GM11168 (cell line): ENCODE results near the gene HOXD1.

Source experiments
- in situ Hi-C: fragments of 300-500 bp; cut with MboI; formaldehyde crosslinking; loops from one replicate; pipeline ENCODE4 v1.12.0; 2022; ENCODE audit warnings: low sequenced_read_pairs; ENCODE audit not compliant: unreplicated experiment

Gene HOXD1

DNA sequence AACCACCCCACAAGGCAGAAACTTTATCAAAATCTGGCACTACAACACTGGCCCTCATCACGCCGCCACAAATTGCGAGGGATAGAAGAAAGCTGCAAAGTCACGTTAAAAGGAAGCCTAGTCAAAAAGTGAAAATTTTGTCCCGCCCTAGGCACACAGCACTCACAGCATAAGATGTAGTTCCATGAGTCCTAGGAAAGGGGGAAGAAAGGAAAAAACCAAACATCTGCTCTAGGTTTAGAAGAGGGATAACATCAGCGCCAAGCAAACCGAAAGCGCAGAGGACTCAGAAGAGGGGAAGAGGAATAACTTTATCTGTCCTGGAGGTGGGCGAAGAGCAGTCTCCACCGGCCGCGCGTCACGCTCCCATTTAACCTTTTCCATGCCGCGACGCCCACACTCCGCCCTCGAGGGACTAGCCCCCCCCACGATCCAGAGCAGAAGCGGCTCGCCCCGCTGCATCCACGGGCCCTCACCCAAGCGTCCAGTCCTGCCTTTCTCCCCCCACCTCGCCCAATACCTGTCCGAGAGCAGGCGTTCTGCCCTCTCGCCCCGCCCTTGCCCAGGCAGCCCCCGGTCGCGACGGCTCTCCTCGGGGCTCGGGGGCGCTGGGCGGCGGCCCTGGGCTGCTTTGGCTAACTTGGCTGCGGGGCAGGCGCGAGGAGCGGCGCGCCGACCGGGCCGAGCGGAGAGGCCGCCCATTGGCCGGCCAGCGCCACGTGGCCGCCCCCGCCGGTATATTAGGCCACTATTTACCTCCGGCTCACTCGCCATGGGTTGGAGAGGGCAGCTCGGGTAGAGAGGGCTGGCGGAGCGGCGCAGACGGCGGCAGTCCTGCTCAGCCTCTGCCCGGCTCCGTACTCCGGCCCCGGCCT, at the start of gene HOXD1:
HOXD1 (plus strand) TSS at position 770 of the 875 bp plus-strand sequence. CDS start 134 bp downstream, outside the sequence.
- in situ Hi-C loops, result no loop called here

DNA sequence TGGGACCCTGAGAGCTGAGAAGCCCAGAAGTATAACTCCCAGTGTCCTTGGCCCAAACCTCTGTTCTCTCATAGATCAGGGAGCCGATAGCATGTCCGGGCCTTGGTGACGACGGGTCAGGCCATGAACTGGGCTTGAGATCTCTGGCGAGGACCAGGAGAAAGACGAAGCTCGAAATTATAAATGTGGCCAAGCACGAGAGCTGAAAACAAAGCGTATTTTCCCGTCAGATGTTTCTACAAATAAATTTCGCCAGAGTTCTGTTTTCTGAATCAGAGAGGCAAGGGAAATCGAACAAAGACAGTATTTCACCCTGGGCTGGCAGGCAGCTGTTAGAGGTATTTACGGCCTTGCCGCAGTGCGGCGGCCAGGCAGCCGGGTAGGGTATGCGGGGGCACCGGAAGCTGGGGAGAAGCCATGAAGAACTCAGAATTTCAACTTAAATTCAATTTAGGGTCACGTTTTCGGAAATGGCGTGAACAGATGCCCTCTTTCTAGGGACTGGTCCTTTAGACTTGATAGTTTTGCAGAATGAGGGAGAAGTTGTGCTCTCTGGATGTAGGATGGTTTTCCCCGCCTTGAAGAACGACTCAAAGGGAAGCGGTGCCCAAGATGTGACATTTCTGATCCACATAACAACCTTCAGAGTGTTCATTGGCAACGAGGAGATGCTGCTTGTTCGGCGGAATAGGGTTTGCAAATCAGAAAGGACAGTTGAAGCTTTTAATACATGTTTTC, 49.4 kb upstream of the HOXD1 start:
- in situ Hi-C loops, result loop anchor here (25.0 kb wide), 2 partner anchors 423 to 673 kb away; no protein-coding TSS in a partner anchor

- in situ Hi-C loops, result loop anchor here (5.0 to 25.0 kb wide), 3 partner anchors 312 to 672 kb away; no protein-coding TSS in a partner anchor
Observed at GRCh38 chr2:176139661-176140512, 48.6 kb upstream of the HOXD1 start.

DNA sequence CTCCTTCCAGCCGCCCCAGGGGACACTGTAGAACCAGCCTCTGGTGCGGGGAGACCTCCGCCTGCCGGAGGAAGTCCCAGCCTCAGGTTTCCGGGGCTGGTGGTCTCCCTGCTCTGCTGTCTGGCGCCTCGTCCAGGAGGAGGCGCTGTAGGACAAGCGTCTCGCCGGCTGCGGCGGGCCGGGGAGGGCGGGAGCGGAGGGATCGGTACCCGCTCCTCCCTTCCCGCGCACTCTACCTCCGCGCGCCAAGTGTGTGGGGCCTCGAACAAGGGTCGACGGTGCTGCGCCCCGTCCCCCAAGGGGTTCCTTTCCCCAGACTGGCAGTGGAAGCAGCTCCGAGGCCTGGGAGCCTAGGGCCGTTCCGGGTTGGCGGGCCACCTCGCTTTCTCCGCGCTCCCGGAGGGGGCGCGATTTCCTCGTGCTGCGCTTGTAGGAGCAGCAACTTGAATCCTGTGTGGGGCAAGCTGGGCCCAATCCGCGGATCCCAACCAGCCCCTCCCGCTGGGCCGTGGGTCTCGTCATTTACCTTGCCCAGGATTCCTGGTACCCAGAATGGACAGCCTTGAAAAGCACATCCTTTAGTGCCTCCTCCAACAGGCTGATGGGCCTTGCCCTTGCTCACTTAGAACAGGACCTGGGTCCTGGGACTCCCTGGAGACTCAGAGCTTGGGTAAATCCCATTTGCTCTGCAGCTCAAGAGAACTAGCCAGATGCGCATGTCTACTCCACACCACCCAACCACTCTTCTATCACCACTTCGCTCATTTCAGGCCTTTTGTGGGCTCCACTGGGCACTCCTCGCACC, 47.8 kb upstream of the HOXD1 start:
- in situ Hi-C loops, result loop anchor here (5.0 to 25.0 kb wide), 3 partner anchors 312 to 672 kb away; no protein-coding TSS in a partner anchor

- in situ Hi-C loops, result loop anchor here (5.0 to 25.0 kb wide), 3 partner anchors 310 to 670 kb away; no protein-coding TSS in a partner anchor
Observed at GRCh38 chr2:176142281-176142680, 46.2 kb upstream of the HOXD1 start.

DNA sequence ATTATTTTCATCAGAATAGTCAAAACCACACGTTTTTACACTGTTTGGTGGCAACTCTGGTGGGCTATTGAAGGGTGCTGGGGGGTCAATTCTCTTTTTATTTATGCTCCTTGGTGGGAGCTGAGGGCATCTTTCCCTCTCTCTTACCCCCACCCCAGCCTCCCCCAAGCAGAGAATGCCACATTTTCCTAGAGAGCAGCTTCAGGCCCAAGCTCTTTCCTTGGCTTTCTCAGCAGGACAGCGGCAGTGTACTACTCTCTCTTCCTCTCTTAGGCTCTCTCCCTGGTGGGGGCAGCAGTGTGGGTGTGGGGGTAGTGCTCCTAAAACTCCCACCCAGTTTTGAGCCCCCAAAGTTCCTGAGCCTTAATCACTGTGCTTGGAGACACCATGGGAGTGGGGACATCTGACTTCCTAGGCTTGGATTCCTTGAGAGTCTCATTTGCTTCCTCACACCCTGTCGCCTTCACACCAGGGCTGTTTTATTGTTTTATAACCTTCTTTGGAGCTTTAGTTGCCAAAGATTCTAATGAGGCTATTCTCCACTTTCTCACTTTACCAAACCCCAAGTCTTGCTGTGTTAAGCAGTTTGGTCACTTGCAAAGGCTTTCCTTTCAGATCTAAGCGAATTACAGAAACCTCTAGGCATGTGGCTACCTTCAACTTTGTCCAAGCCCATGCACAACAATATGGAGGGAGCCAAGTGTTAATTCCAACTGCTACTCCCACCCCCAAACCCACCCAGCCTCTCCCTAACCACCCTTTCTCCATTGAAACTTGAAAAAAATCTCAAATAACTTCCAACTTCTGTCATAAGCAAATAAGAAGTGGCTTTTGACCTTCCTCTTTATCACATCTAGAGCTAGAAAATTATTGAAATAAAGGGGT, 43.1 kb upstream of the HOXD1 start:
- in situ Hi-C loops, result loop anchor here (25.0 kb wide), 2 partner anchors 417 to 667 kb away; no protein-coding TSS in a partner anchor

DNA sequence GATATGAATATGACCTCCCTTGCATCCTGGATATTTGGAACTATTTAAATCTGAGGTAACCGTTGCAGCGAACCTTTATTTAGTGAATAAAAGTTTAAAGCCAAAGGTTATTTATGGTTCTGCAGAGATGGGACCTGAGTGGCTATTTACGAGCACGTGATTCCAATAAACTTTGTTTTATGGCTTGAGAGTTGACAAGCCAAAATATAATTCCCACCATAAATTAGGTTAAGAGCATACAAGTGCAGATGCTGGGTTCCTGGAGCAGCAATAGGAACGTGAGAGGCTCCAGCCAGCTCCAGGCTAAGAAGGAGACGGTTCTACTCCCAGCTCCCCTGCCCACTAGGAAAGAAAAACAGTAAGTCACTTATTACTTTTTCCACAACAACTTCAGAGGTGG, 42.4 kb upstream of the HOXD1 start:
- in situ Hi-C loops, result loop anchor here (25.0 kb wide), 2 partner anchors 416 to 666 kb away; no protein-coding TSS in a partner anchor

DNA sequence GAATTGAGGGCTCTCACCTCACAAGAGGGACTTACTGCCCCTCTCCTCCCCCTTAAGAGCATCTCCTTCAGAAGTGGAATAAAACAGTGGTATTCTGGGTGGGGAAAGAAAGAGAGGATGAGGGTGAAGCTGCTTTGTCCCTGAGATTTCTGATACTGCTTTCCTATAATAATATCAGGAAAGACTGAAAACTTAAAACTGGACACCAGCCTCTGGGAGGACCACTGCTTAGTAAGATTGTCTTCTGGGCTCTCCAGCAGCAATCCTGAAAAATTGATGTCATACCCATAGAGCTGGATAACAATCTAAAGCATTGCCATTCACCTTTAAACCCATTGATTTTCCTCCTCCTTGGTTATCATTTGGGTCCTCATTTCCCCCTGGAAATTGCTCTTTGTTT, 41.8 kb upstream of the HOXD1 start:
- in situ Hi-C loops, result loop anchor here (25.0 kb wide), 2 partner anchors 416 to 666 kb away; no protein-coding TSS in a partner anchor

- in situ Hi-C loops, result loop anchor here (25.0 kb wide), 2 partner anchors 415 to 665 kb away; no protein-coding TSS in a partner anchor
Observed at GRCh38 chr2:176147210-176147799, 41.2 kb upstream of the HOXD1 start.

GRCh38 chr2:176147800-176148496, 40.5 kb upstream of the HOXD1 start:
- in situ Hi-C loops, result loop anchor here (25.0 kb wide), 2 partner anchors 414 to 664 kb away; no protein-coding TSS in a partner anchor

GRCh38 chr2:176148751-176149421, 39.6 kb upstream of the HOXD1 start:
- in situ Hi-C loops, result loop anchor here (25.0 kb wide), 2 partner anchors 413 to 663 kb away; no protein-coding TSS in a partner anchor

DNA sequence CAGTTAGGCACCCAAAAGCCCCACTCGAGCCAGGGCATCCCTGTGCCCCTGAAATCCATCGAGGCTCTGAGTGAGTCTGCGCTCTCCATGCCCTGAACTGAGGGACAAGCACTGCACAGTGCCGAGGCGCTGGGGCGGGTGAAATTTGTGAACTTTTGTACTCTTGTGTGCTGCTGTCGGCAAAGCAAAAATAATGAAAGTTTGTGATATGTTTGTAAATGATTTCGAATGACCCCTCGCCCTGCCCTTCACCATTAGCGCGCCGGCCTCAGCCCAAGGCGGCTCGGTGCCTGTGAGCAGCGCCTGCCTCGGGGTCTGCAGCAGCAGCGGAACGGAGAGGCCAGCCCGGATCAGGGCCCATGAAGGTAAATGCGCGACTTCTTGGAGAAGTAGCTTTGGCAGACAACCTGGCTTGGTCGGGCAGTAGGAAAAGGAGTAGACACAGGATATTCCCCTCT, 39.0 kb upstream of the HOXD1 start:
- in situ Hi-C loops, result loop anchor here (25.0 kb wide), 2 partner anchors 413 to 663 kb away; no protein-coding TSS in a partner anchor

DNA sequence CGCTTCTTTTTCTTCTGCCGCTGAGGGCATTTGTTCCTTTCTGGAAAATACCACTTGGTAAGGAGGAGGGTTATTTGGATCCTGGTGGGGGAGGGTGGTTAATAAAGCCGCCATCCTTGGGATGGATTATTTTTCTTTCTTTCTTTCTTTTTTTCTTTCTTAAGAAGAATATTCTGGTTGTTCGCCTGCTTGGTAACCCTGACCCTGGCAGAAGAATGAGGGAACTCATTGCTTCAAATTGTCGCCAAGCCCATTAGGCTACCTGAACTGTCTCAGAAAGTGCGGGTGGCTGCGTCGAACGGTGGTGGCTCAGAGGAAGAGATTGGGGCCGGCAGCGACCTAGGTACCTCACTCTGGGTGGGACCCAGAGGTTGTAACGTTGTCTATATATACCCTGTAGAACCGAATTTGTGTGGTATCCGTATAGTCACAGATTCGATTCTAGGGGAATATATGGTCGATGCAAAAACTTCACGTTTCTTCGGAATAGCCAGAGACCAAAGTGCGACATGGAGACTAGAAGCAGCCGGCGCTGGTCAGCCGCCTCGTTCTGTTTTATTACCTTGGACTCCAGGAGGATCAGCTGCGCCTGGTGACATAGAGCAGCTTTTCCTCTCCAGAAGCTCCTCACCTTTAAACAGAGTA, 38.4 kb upstream of the HOXD1 start:
- in situ Hi-C loops, result loop anchor here (25.0 kb wide), 2 partner anchors 412 to 662 kb away; no protein-coding TSS in a partner anchor

- in situ Hi-C loops, result no loop called here
Observed at GRCh38 chr2:176150584-176151441, 37.7 kb upstream of the HOXD1 start.
